Keratinocyte (primary cell): ENCODE results near the gene MS4A15.

Experiments used
- EZH2 ChIP-seq: IDR thresholded peaks from one replicate; pipeline ENCODE4 v1.6.1; 2012; ENCODE audit warnings: inconsistent platforms, mild to moderate bottlenecking, low read length, moderate library complexity
- TF ChIP-seq, protein P1 (sequence below), 3 experiments: IDR thresholded peaks in 1 of 3; conservative IDR thresholded peaks in 1 of 3; optimal IDR thresholded peaks in 1 of 3; 2 replicates in 2 of 3; 3 replicates in 1 of 3; pipeline versions ENCODE3 to v1.5.1; 2011; ENCODE audit warnings: low read length in 3 of 3, mild to moderate bottlenecking in 3 of 3, moderate library complexity in 2 of 3, control low read depth in 1 of 3, inconsistent platforms in 1 of 3; ENCODE audit not compliant: insufficient read depth in 2 of 3; ENCODE audit errors: extremely low read depth in 1 of 3

DNA sequence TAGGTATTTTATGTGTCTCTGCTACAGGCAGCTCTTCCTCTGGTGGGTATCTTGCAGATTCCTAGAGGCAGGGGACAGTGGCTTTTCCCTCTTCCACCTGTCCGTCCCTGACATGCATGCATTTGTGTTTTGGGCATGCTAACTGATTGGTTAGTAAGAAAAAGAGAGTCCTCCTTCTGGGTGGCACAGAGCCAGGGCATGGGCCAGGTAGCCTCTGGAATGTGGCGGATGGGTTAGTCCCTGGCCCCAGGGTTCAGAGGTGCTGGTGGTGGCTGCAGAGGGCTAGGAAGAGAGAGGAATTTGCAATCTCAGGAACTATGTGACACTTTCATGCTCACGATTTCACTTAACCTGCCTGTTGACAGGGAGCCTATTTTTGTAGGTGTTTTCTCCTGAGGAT lies 5.8 kb upstream of the MS4A15 start:
- TF ChIP-seq, protein P1, sequence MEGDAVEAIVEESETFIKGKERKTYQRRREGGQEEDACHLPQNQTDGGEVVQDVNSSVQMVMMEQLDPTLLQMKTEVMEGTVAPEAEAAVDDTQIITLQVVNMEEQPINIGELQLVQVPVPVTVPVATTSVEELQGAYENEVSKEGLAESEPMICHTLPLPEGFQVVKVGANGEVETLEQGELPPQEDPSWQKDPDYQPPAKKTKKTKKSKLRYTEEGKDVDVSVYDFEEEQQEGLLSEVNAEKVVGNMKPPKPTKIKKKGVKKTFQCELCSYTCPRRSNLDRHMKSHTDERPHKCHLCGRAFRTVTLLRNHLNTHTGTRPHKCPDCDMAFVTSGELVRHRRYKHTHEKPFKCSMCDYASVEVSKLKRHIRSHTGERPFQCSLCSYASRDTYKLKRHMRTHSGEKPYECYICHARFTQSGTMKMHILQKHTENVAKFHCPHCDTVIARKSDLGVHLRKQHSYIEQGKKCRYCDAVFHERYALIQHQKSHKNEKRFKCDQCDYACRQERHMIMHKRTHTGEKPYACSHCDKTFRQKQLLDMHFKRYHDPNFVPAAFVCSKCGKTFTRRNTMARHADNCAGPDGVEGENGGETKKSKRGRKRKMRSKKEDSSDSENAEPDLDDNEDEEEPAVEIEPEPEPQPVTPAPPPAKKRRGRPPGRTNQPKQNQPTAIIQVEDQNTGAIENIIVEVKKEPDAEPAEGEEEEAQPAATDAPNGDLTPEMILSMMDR (optimal IDR thresholded peaks at IDR 0.05 in 1 of 3, IDR thresholded peaks at IDR 0.05 in 1 of 3, conservative IDR thresholded peaks at IDR 0.05 in 1 of 3; ENCODE audit: extremely low read depth in 1 of 3, insufficient read depth in 2 of 3, low read length in 3 of 3): no peak
- TF ChIP-seq EZH2: no peak
